NCI-H524 treated with DMSO at 0.1 percent for 48 hours (cell line): ENCODE measurements around the gene C1orf116.
A peak's percentile ranks its signal among the peaks of the same experiment; 100 is the strongest.

Source experiments
- DNase-seq: peaks from one replicate; lab custom pipeline; 2025; lab: John Stamatoyannopoulos, UW

Gene C1orf116

GRCh38 chr1:207032528-207033017, at the start of gene C1orf116:
TSS of gene C1orf116 (minus strand) at chr1:207032756. CDS start at chr1:207027598, 5,158 bp downstream.
- DNase-seq: peak; percentile 1

- no peak for DNase-seq
These were observed 49.2 kb upstream of the C1orf116 start for GRCh38 chr1:207081806-207082205.

- no peak for DNase-seq
These were observed 48.5 kb upstream of the C1orf116 start for GRCh38 chr1:207081088-207081487.

DNA sequence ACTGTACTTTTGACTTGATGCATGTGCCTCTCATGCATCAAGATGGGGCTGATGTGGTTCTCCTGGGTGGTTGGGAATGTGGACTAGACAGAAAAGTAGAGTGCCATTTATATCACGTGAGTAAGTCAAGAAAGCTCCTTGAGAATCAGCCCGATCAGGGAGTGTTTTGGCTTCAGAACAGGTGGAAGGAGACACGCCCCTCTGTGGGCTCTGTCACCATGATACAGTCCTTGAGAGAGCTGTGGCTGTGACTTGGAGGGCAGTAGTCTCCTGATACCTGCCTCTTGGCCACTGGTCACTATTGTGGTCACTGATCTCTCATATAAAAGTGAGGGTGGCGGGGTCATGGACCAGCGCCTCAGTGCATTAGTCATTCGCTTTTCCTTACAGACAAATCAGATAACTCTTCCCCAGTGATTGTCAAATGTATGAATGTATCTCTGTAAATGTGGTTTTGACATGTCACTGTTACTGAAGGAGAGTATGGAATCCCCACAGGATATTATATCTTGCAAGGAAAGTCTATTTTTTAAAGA, 47.2 kb upstream of the C1orf116 start:
- no peak for DNase-seq

DNA sequence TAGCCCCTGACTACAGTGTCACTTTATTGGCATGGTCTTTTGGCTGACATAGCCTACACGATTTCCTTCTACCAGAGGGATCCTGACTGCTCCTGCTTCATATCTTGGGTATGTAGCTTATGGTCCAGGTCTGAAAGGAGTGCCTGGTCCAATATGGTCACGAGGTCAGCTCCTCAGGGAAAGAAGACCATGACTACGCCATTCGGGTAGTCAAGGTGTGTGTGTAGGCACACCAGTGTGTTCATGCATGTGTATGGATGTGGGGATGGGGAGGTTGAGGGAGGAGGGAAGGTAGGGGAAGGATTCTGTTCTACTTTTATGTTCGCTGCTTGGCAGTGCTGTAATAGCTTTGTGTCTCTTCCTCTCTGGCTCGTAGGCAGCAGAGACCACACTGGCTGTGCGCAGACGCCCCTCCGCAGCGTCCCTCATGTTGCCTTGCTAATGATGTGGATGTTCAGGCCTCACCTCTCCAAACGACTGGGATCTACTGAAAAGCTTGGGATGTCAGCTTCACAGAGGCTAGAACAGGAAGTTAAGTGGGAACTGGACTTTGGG, 46.1 kb upstream of the C1orf116 start:
- DNase-seq: no peak

- peak; percentile 9 for DNase-seq
These were observed 45.2 kb upstream of the C1orf116 start for GRCh38 chr1:207077470-207078377.

DNA sequence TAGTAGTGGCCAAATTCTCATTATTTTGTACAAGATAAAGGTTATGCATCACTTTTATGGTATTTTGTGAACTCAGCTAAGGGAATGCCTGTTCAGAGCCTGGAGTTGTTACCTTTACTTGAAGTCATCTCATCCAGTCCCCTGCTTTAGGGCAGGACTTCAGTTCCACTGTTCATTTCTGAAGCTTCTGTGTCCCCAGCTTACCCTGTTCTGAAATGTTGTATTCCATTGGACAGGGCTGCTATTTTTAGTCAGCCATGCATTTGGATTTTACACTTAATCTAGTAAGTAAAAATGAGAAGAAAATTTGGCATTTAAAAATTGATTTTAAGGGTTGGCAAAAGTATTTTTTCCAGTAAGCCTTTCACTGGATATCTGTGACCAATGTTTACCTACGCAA, 44.5 kb upstream of the C1orf116 start:
- no peak for DNase-seq

DNA sequence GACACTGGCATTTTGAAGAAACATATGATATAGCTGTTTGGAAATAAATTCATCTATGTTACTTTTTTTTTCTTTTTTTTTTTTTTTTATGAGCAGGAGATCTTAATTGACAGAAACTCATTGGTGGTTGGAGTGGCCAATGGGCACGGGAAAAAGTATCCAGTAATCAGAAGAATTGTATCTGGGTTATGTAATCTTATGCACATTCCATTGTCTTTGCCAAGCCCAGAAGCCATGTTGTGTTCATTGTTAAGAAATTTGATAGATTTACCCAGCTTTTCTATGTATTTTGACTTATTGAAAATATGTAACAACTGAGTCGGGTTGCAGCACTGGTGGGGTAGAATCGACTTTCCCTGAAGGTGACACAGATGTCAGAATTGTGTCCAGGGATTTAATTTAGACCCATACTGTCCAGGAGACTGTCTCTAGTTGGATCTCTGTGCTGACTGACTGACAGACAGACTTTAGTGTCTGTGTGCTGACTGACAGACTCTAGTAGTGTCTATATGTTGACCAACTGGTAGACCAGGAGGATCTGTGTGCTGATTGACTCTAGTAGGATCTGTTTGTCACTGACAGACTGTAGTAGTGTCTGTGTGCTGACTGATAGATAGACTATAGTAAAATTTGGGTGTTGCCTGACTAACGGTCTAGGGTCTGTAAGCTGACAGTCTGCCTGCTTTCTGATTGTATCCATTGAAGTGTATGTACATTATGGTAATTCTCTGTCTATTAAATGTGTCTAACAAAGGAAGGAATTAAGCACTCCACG, 43.8 kb upstream of the C1orf116 start:
- no peak for DNase-seq

GRCh38 chr1:207073906-207074820, 41.6 kb upstream of the C1orf116 start:
- no peak for DNase-seq

DNA sequence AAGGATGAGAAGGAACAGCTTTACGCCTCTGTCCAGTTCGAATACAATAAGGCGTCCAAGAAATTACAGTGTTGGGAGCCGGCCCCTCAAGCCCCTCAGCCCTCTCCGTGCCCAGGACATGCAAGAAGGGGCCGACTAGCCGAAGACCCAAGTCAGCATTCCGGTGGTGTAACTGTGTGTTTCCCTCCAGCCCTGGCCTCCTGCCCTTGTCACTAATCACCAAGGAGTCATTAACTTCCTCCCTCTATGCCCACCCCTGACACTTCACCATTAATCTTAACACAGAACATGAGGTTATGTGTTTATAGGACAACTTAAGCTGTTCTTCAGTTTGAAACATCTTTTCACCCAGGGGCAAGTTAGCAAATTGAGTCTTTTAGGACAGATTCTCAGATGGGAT, 39.7 kb upstream of the C1orf116 start:
- DNase-seq: no peak

GRCh38 chr1:207071426-207071825, 38.9 kb upstream of the C1orf116 start:
- DNase-seq: no peak

GRCh38 chr1:207070811-207071210, 38.3 kb upstream of the C1orf116 start:
- no peak for DNase-seq

DNA sequence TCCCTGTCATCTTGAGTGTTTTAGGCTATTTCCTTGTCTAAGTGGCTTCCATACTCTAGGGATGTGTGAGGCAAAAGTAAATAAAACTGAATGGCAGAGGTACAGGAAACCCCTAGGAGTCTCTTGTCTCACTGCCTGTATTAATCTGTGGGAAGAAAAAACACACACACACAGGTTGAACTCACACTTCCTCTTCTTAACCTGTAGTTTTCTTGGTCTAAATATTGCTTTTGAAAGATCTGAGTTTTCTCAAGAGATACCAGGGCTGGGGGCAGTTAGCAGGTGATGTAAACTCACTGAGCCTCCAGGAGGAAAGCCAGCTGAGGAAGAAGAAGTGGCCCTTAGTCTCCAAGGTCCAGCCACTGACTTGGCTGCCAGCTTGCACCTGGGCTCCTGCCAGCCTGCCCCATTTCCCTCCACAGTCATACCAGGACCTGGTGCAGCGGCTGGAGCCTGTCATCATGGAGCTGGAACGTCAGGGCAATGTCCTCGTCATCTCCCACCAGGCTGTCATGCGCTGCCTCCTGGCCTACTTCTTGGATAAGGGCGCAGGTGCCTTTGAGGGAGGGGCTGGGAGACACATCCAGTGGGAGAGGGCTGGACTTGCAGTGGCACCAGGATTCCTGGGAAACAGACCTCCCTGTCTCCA, 37.4 kb upstream of the C1orf116 start:
- no peak for DNase-seq

DNA sequence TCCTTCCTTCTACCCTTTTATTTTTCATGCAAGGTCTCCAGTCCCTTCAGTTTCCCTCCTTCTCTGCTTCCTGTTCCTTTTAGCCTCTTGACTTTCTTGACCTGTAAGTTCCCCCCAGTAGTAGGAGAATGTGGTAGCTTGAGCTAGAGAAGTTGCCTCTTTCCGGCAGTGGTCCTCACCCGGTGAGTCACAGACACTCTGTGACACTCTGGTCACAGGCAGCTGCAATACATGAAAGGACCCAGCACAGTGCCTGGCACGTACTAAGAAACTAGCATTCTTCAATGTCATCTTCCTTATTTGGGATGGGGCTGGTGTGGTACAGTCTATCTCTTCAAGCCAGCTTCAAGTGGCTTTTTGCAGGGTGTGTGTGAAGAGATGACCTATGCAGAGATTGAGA, 36.5 kb upstream of the C1orf116 start:
- DNase-seq: no peak

DNA sequence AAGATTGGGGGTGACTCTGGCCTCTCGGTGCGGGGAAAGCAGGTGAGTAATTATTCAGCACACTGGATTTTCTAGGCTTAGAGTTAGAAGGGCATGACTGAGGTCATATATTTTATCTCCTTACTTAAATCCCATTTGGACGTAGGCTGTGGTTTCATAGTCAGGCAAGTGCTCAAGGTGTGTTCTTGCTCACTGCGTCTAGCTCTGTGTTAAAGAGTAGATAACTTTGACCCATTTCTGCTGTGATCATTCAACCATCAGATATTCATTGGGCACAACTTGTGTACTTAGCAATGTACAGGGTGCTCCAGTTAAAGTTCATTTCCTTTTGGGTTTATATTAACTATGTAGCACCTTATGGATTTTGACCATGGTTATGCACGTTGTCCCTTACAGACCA, 35.1 kb upstream of the C1orf116 start:
- DNase-seq: no peak

DNA sequence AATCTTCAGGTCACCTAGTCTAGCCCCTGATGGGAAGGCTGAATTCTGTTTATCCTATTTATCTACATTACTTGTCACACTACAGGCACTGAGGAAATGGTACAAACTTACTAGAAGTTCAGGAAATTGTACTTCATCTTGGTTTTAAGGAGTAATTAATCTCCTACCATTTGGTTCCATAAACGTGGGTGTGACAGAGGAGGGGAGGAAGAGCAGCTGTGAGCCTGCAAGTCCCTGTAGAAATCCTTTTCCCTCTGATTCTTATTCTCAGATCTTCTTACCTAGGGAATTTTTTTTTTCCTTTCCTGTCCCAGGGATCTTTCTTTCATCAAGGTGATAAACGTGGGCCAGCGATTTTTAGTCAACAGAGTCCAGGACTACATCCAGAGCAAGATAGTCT, 34.6 kb upstream of the C1orf116 start:
- no peak for DNase-seq

- DNase-seq: no peak
These were observed 32.0 kb upstream of the C1orf116 start for GRCh38 chr1:207064561-207064960.

- no peak for DNase-seq
These were observed 30.5 kb upstream of the C1orf116 start for GRCh38 chr1:207063014-207063413.

DNA sequence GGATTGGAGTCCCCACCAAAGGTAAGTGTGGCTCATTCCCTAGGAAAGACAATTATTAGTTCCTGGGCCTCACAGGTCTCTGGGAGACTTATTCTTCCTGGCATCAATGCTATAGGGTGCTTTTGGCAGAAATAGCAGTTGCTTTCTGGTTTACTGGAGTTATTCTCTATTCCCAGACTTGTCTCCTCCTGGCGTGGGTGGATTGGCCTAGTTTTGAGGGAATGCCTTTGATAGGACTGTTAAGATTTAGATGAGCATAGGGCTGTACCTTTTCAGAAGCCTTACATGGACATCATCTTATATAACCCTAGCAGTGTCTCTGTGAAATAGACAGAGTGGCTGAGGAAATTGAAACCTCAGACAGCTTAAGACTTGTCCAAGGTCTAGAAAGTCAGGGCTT, 29.5 kb upstream of the C1orf116 start:
- no peak for DNase-seq

DNA sequence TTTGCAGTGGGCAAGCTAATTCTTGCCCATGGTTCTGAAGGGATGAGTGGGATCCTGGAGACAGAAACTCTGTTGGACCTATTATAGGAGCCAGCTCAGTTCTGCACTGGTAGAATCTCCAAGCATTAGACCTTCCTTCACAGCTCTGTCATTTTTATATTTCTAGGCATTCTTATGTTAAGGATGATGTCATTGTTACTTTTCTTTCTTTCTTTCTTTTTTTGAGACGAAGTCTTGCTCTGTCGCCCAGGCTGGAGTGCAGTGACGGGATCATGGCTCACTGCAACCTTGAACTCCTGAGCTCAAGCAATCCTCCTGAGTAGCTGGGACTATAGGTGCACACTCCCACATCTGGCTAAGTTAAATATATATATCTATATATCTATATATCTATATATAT, 28.0 kb upstream of the C1orf116 start:
- DNase-seq: no peak

- DNase-seq: no peak
These were observed 27.3 kb upstream of the C1orf116 start for GRCh38 chr1:207059881-207060280.
